ENCODE measurements around the gene ATG9B. TPM values are rescaled to one million over a fixed set of nuclear protein-coding genes. Genes with fewer than 3 reads are reported as not detected.

Gene ATG9B
- total and polyA plus RNA-seq, 9 of the 15 experiments (the other 6 are each of a cell fraction or from before 2014, with no cell fraction given), result 0.29 to 8.0 (median 2.1) TPM

- TF ChIP-seq TFAP4 (CRISPR knock-in tag; IDR thresholded peaks at IDR 0.05; ENCODE audit: borderline replicate concordance) (peak; percentile 75), ZNF134 (CRISPR knock-in tag; conservative IDR thresholded peaks at IDR 0.05) (0 out of 2 replicates have a peak, but pooled peaks have one; percentile 30), NFE2L1 (tag; IDR thresholded peaks at IDR 0.05; ENCODE audit: borderline replicate concordance, low read depth) (no peak), POLR2AphosphoS5 (IDR thresholded peaks at IDR 0.05; ENCODE audit: control insufficient read depth, insufficient read depth, low read depth, low read length) (peak; percentile 9; the same call in 1 of the 2 replicates), SMC3 (conservative IDR thresholded peaks at IDR 0.05; ENCODE audit: insufficient read depth, low read depth, low read length) (0 out of 2 replicates have a peak, but pooled peaks have one; percentile 1), ESRRA (IDR thresholded peaks at IDR 0.05; ENCODE audit: borderline replicate concordance, low read depth) (0 out of 2 replicates have a peak, but pooled peaks have one; percentile 0), PHTF2 (CRISPR knock-in tag; IDR thresholded peaks at IDR 0.05) (no peak), ZNF12 (CRISPR knock-in tag; IDR thresholded peaks at IDR 0.05) (peak; percentile 81; the same call in 1 of the 2 replicates), FOXA3 (CRISPR knock-in tag; conservative IDR thresholded peaks at IDR 0.05 in 1 of 2, IDR thresholded peaks at IDR 0.05 in 1 of 2) (peak in 1 of 2 experiments; percentile 75; a peak in 1 of 4 replicates), ELF4 (CRISPR knock-in tag; IDR thresholded peaks at IDR 0.05) (peak; percentile 41; the same call in 1 of the 2 replicates), BRF1 (IDR thresholded peaks at IDR 0.05; ENCODE audit: borderline replicate concordance, extremely low read depth, insufficient read length) (no peak), RBFOX2 (IDR thresholded peaks at IDR 0.05; ENCODE audit: low read depth, low read length) (peak; percentile 76), ARID1B (IDR thresholded peaks at IDR 0.05) (peak; percentile 31), HDAC2 (IDR thresholded peaks at IDR 0.05) (0 out of 2 replicates have a peak, but pooled peaks have one; percentile 50), ZNF766 (CRISPR knock-in tag; conservative IDR thresholded peaks at IDR 0.05) (peak; percentile 94), TAF1 (IDR thresholded peaks at IDR 0.05; ENCODE audit: control insufficient read depth, extremely low read depth, insufficient read depth, low read length, severe bottlenecking) (peak; percentile 59), SREBF2 (CRISPR knock-in tag; IDR thresholded peaks at IDR 0.05) (peak; percentile 27; the same call in 1 of the 2 replicates), NCOA6 (IDR thresholded peaks at IDR 0.05) (no peak)
- TF ChIP-seq, protein P1, sequence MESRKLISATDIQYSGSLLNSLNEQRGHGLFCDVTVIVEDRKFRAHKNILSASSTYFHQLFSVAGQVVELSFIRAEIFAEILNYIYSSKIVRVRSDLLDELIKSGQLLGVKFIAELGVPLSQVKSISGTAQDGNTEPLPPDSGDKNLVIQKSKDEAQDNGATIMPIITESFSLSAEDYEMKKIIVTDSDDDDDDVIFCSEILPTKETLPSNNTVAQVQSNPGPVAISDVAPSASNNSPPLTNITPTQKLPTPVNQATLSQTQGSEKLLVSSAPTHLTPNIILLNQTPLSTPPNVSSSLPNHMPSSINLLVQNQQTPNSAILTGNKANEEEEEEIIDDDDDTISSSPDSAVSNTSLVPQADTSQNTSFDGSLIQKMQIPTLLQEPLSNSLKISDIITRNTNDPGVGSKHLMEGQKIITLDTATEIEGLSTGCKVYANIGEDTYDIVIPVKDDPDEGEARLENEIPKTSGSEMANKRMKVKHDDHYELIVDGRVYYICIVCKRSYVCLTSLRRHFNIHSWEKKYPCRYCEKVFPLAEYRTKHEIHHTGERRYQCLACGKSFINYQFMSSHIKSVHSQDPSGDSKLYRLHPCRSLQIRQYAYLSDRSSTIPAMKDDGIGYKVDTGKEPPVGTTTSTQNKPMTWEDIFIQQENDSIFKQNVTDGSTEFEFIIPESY (CRISPR knock-in tag; IDR thresholded peaks at IDR 0.05), result 0 out of 2 replicates have a peak, but pooled peaks have one; percentile 25
- TF ChIP-seq, protein P2, sequence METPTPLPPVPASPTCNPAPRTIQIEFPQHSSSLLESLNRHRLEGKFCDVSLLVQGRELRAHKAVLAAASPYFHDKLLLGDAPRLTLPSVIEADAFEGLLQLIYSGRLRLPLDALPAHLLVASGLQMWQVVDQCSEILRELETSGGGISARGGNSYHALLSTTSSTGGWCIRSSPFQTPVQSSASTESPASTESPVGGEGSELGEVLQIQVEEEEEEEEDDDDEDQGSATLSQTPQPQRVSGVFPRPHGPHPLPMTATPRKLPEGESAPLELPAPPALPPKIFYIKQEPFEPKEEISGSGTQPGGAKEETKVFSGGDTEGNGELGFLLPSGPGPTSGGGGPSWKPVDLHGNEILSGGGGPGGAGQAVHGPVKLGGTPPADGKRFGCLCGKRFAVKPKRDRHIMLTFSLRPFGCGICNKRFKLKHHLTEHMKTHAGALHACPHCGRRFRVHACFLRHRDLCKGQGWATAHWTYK (CRISPR knock-in tag; IDR thresholded peaks at IDR 0.05), result peak; percentile 72; the same call in 1 of the 2 replicates
- TF ChIP-seq, protein P3, sequence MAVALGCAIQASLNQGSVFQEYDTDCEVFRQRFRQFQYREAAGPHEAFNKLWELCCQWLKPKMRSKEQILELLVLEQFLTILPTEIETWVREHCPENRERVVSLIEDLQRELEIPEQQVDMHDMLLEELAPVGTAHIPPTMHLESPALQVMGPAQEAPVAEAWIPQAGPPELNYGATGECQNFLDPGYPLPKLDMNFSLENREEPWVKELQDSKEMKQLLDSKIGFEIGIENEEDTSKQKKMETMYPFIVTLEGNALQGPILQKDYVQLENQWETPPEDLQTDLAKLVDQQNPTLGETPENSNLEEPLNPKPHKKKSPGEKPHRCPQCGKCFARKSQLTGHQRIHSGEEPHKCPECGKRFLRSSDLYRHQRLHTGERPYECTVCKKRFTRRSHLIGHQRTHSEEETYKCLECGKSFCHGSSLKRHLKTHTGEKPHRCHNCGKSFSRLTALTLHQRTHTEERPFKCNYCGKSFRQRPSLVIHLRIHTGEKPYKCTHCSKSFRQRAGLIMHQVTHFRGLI (CRISPR knock-in tag; IDR thresholded peaks at IDR 0.05), result 0 out of 2 replicates have a peak, but pooled peaks have one; percentile 23
Measured at GRCh38 chr7:151010307-151011096, 13.8 kb downstream of the ATG9B start (continued).
